Fibroblast of skin of scalp (primary cell): ENCODE data around the gene TRAFD1.

Source experiments
- DNase-seq: peaks from one replicate; pipeline ENCODE4 v3.0.0-alpha.2; 2013

TRAFD1 gene

GRCh38 chr12:112178796-112179195 lies 53.4 kb downstream of the TRAFD1 start:
- DNase-seq, result no peak

GRCh38 chr12:112179341-112179740 lies 54.0 kb downstream of the TRAFD1 start:
- no peak for DNase-seq

- DNase-seq, result no peak
Measured at GRCh38 chr12:112179916-112180315, 54.6 kb downstream of the TRAFD1 start.

GRCh38 chr12:112180422-112180821 lies 55.1 kb downstream of the TRAFD1 start:
- no peak for DNase-seq

- no peak for DNase-seq
Measured at GRCh38 chr12:112182499-112182898, 57.1 kb downstream of the TRAFD1 start.

- DNase-seq, result no peak
Measured at GRCh38 chr12:112183141-112184021, 58.0 kb downstream of the TRAFD1 start.

- no peak for DNase-seq
Measured at GRCh38 chr12:112184056-112184887, 58.9 kb downstream of the TRAFD1 start.

- DNase-seq, result no peak
Measured at GRCh38 chr12:112185093-112185923, 59.9 kb downstream of the TRAFD1 start.

GRCh38 chr12:112188130-112188830 lies 62.9 kb downstream of the TRAFD1 start:
- DNase-seq, result no peak

GRCh38 chr12:112190231-112191025 lies 65.1 kb downstream of the TRAFD1 start:
- DNase-seq, result no peak

- no peak for DNase-seq
Measured at GRCh38 chr12:112191201-112191600, 65.8 kb downstream of the TRAFD1 start.

GRCh38 chr12:112191840-112192321 lies 66.5 kb downstream of the TRAFD1 start:
- peak; percentile 8 for DNase-seq

- DNase-seq, result no peak
Measured at GRCh38 chr12:112192475-112192874, 67.1 kb downstream of the TRAFD1 start.

GRCh38 chr12:112194601-112195247 lies 69.4 kb downstream of the TRAFD1 start:
- DNase-seq, result no peak

- no peak for DNase-seq
Measured at GRCh38 chr12:112196196-112196875, 71.0 kb downstream of the TRAFD1 start.

GRCh38 chr12:112198120-112198733 lies 72.9 kb downstream of the TRAFD1 start:
- peak; percentile 51 for DNase-seq

- no peak for DNase-seq
Measured at GRCh38 chr12:112199136-112199535, 73.8 kb downstream of the TRAFD1 start.
